GM21619 (cell line): ENCODE results near the gene ETS2.
"Not testable (repeated sequence)": the region's sequence is repeated elsewhere in the genome, so short reads cannot be mapped to it uniquely, and the experiment has no call there.

Source experiments
- ATAC-seq: cut with Tn5 transposase; IDR thresholded peaks from one replicate; pipeline ENCODE4 v1.9.1; 2021; ENCODE audit not compliant: unreplicated experiment

ETS2 gene

GRCh38 chr21:38834725-38835124 is 29.0 kb downstream of the ETS2 start:
- no peak for ATAC-seq

- ATAC-seq, result no peak
These were observed 32.2 kb downstream of the ETS2 start for GRCh38 chr21:38837806-38838461.

- ATAC-seq, result no peak
These were observed 33.0 kb downstream of the ETS2 start for GRCh38 chr21:38838598-38839327.

- no peak for ATAC-seq
These were observed 33.9 kb downstream of the ETS2 start for GRCh38 chr21:38839328-38840286.

GRCh38 chr21:38840456-38841300 is 34.9 kb downstream of the ETS2 start:
- no peak for ATAC-seq

- no peak for ATAC-seq
These were observed 35.7 kb downstream of the ETS2 start for GRCh38 chr21:38841472-38841871.

GRCh38 chr21:38842079-38842478 is 36.4 kb downstream of the ETS2 start:
- ATAC-seq, result no peak

GRCh38 chr21:38843379-38843778 is 37.6 kb downstream of the ETS2 start:
- ATAC-seq, result no peak

- ATAC-seq, result no peak
These were observed 38.2 kb downstream of the ETS2 start for GRCh38 chr21:38843806-38844503.

- not testable (repeated sequence) for ATAC-seq
These were observed 39.6 kb downstream of the ETS2 start for GRCh38 chr21:38845374-38845773.

- ATAC-seq, result no peak
These were observed 41.8 kb downstream of the ETS2 start for GRCh38 chr21:38847556-38847955.

- ATAC-seq, result no peak
These were observed 42.5 kb downstream of the ETS2 start for GRCh38 chr21:38848187-38848609.

- no peak for ATAC-seq
These were observed 44.0 kb downstream of the ETS2 start for GRCh38 chr21:38849776-38850175.

- no peak for ATAC-seq
These were observed 44.7 kb downstream of the ETS2 start for GRCh38 chr21:38850277-38850951.

- no peak for ATAC-seq
These were observed 45.4 kb downstream of the ETS2 start for GRCh38 chr21:38851101-38851500.

- ATAC-seq, result no peak
These were observed 46.5 kb downstream of the ETS2 start for GRCh38 chr21:38852278-38852677.

GRCh38 chr21:38852708-38853107 is 47.0 kb downstream of the ETS2 start:
- ATAC-seq, result no peak

GRCh38 chr21:38853421-38853919 is 47.7 kb downstream of the ETS2 start:
- peak; percentile 95 for ATAC-seq

GRCh38 chr21:38857152-38857825 is 51.6 kb downstream of the ETS2 start:
- no peak for ATAC-seq
